GM12892 (cell line): ENCODE measurements around the gene NT5DC4.

ENCODE experiments used
- POLR2A ChIP-seq: IDR thresholded peaks from 2 replicates; pipeline ENCODE4 v1.6.1; 2011; ENCODE audit warnings: low read depth, low read length, control low read depth
- POLR2AphosphoS5 ChIP-seq: IDR thresholded peaks from 2 replicates; pipeline ENCODE4 v1.6.1; 2011; ENCODE audit warnings: low read depth, low read length, control low read depth

GRCh38 chr2:112787729-112788393 lies 67.0 kb downstream of the NT5DC4 start:
- no peak for TF ChIP-seq POLR2A
- no peak for TF ChIP-seq POLR2AphosphoS5
